Neural progenitor cell (in vitro differentiated cells): ENCODE results near the gene FCF1. TPM values are rescaled to one million over a fixed set of nuclear protein-coding genes. Genes with fewer than 3 reads are reported as not detected.

Experiments
- DNase-seq: peaks from one replicate; pipeline ENCODE4 v3.0.0-alpha.2; 2016; ENCODE audit warnings: low spot score
- H2AFZ ChIP-seq: fragments of 200-600 bp; sonication (generic); replicated peaks from 2 replicates; pipeline ENCODE4 v1.6.1; 2016; ENCODE audit warnings: antibody characterized with exemption
- H3F3A ChIP-seq: fragments of 200-600 bp; sonication (generic); 2 replicates; pipeline ENCODE4 v1.6.1; 2016; ENCODE audit warnings: antibody characterized with exemption, low read depth
- H3K27ac ChIP-seq: fragments of 200-600 bp; sonication (generic); 2 replicates; pipeline ENCODE4 v1.5.1; 2016; ENCODE audit warnings: mild to moderate bottlenecking
- H3K27me3 ChIP-seq: fragments of 200-600 bp; sonication (generic); 2 replicates; pipeline ENCODE4 v1.6.1; 2016; ENCODE audit warnings: mild to moderate bottlenecking, moderate library complexity
- H3K36me3 ChIP-seq: fragments of 200-600 bp; sonication (generic); 2 replicates; pipeline ENCODE4 v1.5.1; 2016
- H3K4me1 ChIP-seq: fragments of 200-600 bp; sonication (generic); 2 replicates; pipeline ENCODE4 v1.6.1; 2016; ENCODE audit warnings: mixed run types
- H3K4me2 ChIP-seq: fragments of 200-600 bp; sonication (generic); 2 replicates; pipeline ENCODE4 v1.6.1; 2016
- H3K4me3 ChIP-seq: fragments of 200-600 bp; sonication (generic); 2 replicates; pipeline ENCODE4 v1.5.1; 2016
- H3K79me2 ChIP-seq: fragments of 200-600 bp; sonication (generic); 2 replicates; pipeline ENCODE4 v1.6.1; 2016; ENCODE audit warnings: low read depth
- H3K9ac ChIP-seq: fragments of 200-600 bp; sonication (generic); 2 replicates; pipeline ENCODE4 v1.6.1; 2016
- H3K9me3 ChIP-seq: fragments of 200-600 bp; sonication (generic); 2 replicates; pipeline ENCODE4 v1.5.1; 2016; ENCODE audit warnings: low read depth
- H4K20me1 ChIP-seq: fragments of 200-600 bp; sonication (generic); 2 replicates; pipeline ENCODE4 v1.6.1; 2016; ENCODE audit warnings: low read depth
- H3K27ac Mint-ChIP-seq: 3 replicates; pipeline ENCODE4 v1.8.0; 2021; ENCODE audit warnings: mixed read lengths
- H3K27me3 Mint-ChIP-seq: 2 replicates; pipeline ENCODE4 v1.8.0; 2022; ENCODE audit warnings: low read depth, mild to moderate bottlenecking, inconsistent platforms, moderate library complexity, mixed read lengths; ENCODE audit not compliant: insufficient read depth
- H3K36me3 Mint-ChIP-seq: 3 replicates; pipeline ENCODE4 v1.8.0; 2021; ENCODE audit warnings: mixed read lengths
- H3K4me1 Mint-ChIP-seq: 3 replicates; pipeline ENCODE4 v1.8.0; 2021; ENCODE audit warnings: mixed read lengths
- H3K4me3 Mint-ChIP-seq: 3 replicates; pipeline ENCODE4 v1.8.0; 2021; ENCODE audit warnings: mild to moderate bottlenecking, moderate library complexity, mixed read lengths
- H3K9me3 Mint-ChIP-seq: 3 replicates; pipeline ENCODE4 v1.8.0; 2020; ENCODE audit warnings: mixed read lengths
- EZH2 ChIP-seq: fragments of 200-600 bp; sonication (generic); IDR thresholded peaks from 2 replicates; pipeline ENCODE4 v1.6.1; 2017; ENCODE audit warnings: antibody characterized with exemption, mild to moderate bottlenecking, moderate library complexity
- EZH2phosphoT487 ChIP-seq: fragments of 200-600 bp; sonication (generic); IDR thresholded peaks from 2 replicates; pipeline ENCODE4 v1.6.1; 2017; ENCODE audit warnings: antibody characterized with exemption
- total RNA-seq: library from RNA; depleted of rRNA; stranded (reverse); fragments of >200 nt; gene quantifications from 2 replicates; pipeline ENCODE4 v1.2.3, GENCODE V29; 2015; ENCODE audit warnings: low replicate concordance
- TF ChIP-seq, protein P1 (sequence below): fragments of 200-600 bp; sonication (generic); IDR thresholded peaks from 2 replicates; pipeline ENCODE4 v1.5.1; 2017; ENCODE audit warnings: antibody characterized with exemption, mild to moderate bottlenecking

FCF1 gene
- total RNA-seq, 1 donor from 2014 or later: 96.1 TPM

DNA sequence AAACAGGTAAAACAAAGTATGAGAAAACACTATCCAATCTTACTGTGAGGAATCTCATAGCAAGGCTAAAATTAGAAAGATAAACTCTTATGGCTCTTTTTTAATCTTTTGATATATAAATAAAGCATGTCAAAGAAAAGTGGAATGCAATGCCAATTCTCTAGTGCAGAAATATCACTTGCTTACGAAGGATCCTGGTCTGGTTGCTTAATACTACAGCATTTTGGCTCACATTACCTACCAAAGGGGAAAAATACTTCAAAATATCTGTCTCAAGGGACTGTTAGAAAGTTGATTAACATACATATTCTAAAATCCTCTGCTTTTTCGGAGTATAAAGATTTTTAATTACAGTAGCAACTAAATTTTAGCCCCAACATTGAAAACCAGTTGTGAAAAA is 21.5 kb upstream of the FCF1 start:
- H3K79me2 ChIP-seq: peaks cover 36% of the 10 kb centered on the region
- no peak overlapping the region for H3K9ac ChIP-seq
- Mint-ChIP-seq H3K27me3 (no peaks in the 10 kb centered on the region), H3K9me3 (no peaks in the 10 kb centered on the region), H3K4me1 (no peaks in the 10 kb centered on the region), H3K36me3 (peaks cover 9% of the 10 kb centered on the region), H3K27ac (no peak overlapping the region), H3K4me3 (no peak overlapping the region)
- H3K9me3 ChIP-seq: no peaks in the 10 kb centered on the region
- peaks cover 12% of the 10 kb centered on the region for H4K20me1 ChIP-seq
- H3K4me3 ChIP-seq: no peak overlapping the region
- no peaks in the 10 kb centered on the region for H3K27me3 ChIP-seq
- no peak overlapping the region for H2AFZ ChIP-seq
- peaks cover 6% of the 10 kb centered on the region for H3K36me3 ChIP-seq
- no peak for TF ChIP-seq EZH2
- TF ChIP-seq, protein P1, sequence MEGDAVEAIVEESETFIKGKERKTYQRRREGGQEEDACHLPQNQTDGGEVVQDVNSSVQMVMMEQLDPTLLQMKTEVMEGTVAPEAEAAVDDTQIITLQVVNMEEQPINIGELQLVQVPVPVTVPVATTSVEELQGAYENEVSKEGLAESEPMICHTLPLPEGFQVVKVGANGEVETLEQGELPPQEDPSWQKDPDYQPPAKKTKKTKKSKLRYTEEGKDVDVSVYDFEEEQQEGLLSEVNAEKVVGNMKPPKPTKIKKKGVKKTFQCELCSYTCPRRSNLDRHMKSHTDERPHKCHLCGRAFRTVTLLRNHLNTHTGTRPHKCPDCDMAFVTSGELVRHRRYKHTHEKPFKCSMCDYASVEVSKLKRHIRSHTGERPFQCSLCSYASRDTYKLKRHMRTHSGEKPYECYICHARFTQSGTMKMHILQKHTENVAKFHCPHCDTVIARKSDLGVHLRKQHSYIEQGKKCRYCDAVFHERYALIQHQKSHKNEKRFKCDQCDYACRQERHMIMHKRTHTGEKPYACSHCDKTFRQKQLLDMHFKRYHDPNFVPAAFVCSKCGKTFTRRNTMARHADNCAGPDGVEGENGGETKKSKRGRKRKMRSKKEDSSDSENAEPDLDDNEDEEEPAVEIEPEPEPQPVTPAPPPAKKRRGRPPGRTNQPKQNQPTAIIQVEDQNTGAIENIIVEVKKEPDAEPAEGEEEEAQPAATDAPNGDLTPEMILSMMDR: no peak
- no peak for TF ChIP-seq EZH2phosphoT487
- no peak overlapping the region for H3K27ac ChIP-seq
- H3K4me2 ChIP-seq: no peak overlapping the region
- H3K4me1 ChIP-seq: no peaks in the 10 kb centered on the region
- H3F3A ChIP-seq: no peaks in the 10 kb centered on the region
- no peak for DNase-seq

DNA sequence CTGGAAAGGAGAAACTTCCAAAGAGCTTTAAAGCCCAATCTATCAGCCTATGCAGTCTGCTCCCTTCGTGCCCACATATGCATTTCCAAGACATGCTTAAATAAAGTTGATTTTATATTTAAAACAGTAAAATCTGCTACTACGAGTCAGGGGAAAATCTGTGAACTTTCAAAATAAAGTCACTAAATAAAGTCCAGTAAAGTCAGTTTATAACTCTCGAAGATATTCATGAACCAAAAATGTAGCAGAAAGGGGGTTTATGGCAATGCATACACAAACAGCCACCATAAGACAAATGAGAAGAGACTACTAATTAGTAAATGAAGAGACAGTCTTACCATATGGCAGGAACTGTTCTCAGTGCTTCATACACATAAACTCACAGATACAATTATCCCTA is 19.8 kb upstream of the FCF1 start:
- H3K27ac Mint-ChIP-seq: no peak overlapping the region
- no peaks in the 10 kb centered on the region for H3K27me3 Mint-ChIP-seq
- no peaks in the 10 kb centered on the region for H3F3A ChIP-seq
- no peaks in the 10 kb centered on the region for H3K9me3 ChIP-seq
- H3K27ac ChIP-seq: no peak overlapping the region
- TF ChIP-seq EZH2phosphoT487: no peak
- TF ChIP-seq, protein P1: no peak
- H3K9ac ChIP-seq: no peak overlapping the region
- H2AFZ ChIP-seq: no peak overlapping the region
- H3K36me3 ChIP-seq: peaks cover 6% of the 10 kb centered on the region
- H4K20me1 ChIP-seq: peaks cover 20% of the 10 kb centered on the region
- no peak for DNase-seq
- H3K9me3 Mint-ChIP-seq: no peaks in the 10 kb centered on the region
- H3K4me3 ChIP-seq: no peak overlapping the region
- peaks cover 52% of the 10 kb centered on the region for H3K79me2 ChIP-seq
- no peak overlapping the region for H3K4me2 ChIP-seq
- H3K27me3 ChIP-seq: no peaks in the 10 kb centered on the region
- H3K4me1 ChIP-seq: no peaks in the 10 kb centered on the region
- H3K4me3 Mint-ChIP-seq: no peak overlapping the region
- H3K4me1 Mint-ChIP-seq: no peaks in the 10 kb centered on the region
- H3K36me3 Mint-ChIP-seq: peaks cover 9% of the 10 kb centered on the region

DNA sequence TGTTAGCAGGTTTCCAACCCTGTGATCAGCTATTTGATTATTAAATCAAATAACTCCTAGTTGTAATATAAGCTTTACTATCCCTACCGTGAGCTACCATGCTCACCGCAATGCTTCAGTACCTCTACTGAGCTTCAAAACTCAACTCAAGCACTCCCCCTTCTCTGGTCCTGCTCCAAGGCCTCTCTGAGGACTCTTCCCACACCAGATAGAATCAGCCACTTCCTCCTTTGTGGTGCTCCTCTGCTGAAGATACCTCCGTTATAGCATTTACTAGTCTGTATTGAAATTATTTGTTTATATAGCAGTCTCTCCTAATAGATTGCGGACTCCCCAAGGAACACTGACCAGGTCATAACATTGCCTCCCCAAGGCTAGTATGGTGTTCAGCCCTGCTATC is 17.5 kb upstream of the FCF1 start:
- Histone ChIP-seq H3F3A (no peaks in the 10 kb centered on the region), H2AFZ (no peak overlapping the region), H3K79me2 (peaks cover 68% of the 10 kb centered on the region), H4K20me1 (peaks cover 20% of the 10 kb centered on the region), H3K4me2 (no peak overlapping the region), H3K27me3 (no peaks in the 10 kb centered on the region), H3K36me3 (peaks cover 5% of the 10 kb centered on the region), H3K27ac (no peak overlapping the region), H3K9me3 (no peaks in the 10 kb centered on the region), H3K9ac (no peak overlapping the region), H3K4me3 (no peak overlapping the region), H3K4me1 (no peaks in the 10 kb centered on the region)
- H3K36me3 Mint-ChIP-seq: peaks cover 2% of the 10 kb centered on the region
- no peak overlapping the region for H3K4me3 Mint-ChIP-seq
- DNase-seq: no peak
- TF ChIP-seq EZH2 (no peak), EZH2phosphoT487 (no peak)
- TF ChIP-seq, protein P1: no peak
- H3K27me3 Mint-ChIP-seq: no peaks in the 10 kb centered on the region
- no peaks in the 10 kb centered on the region for H3K9me3 Mint-ChIP-seq
- H3K27ac Mint-ChIP-seq: no peak overlapping the region
- no peaks in the 10 kb centered on the region for H3K4me1 Mint-ChIP-seq
